Right atrium auricular region (tissue), 2 donors: ENCODE data around the gene KIF17. TPM values are rescaled to one million over a fixed set of nuclear protein-coding genes. Genes with fewer than 3 reads are reported as not detected.

ENCODE experiments used
- DNase-seq: peaks from one replicate; pipeline ENCODE4 v3.0.0-alpha.2; 2019; ENCODE audit warnings: low spot score
- H3K27ac ChIP-seq, 2 donors: fragments of 200-600 bp; sonication (generic); 1 replicate in 1 of 2; 2 replicates in 1 of 2; pipeline ENCODE4 v1.5.1; 2016 to 2019
- H3K27me3 ChIP-seq, 2 donors: fragments of 200-600 bp; sonication (generic); one replicate each; pipeline versions ENCODE4 v1.5.1 to v1.6.0; 2017 to 2019
- H3K36me3 ChIP-seq: fragments of 200-600 bp; sonication (generic); one replicate; pipeline ENCODE4 v1.5.1; 2016
- H3K4me1 ChIP-seq, 2 donors: fragments of 200-600 bp; sonication (generic); one replicate each; pipeline versions ENCODE4 v1.5.1 to v1.6.0; 2017 to 2019
- H3K4me3 ChIP-seq, 2 donors: fragments of 200-600 bp; sonication (generic); 1 replicate in 1 of 2; 2 replicates in 1 of 2; pipeline ENCODE4 v1.5.1; 2017 to 2019; ENCODE audit warnings: mild to moderate bottlenecking in 1 of 2, moderate library complexity in 1 of 2
- H3K9me3 ChIP-seq, 2 donors: fragments of 200-600 bp; sonication (generic); one replicate each; pipeline ENCODE4 v1.5.1; 2019
- total RNA-seq, 2 donors: library from RNA; depleted of rRNA; stranded (reverse); fragments of >200 nt; gene quantifications; one replicate each; pipeline ENCODE4 v1.1.0, GENCODE V29; 2016
- TF ChIP-seq, protein P1 (sequence below), 2 donors: fragments of 200-600 bp; sonication (generic); IDR thresholded peaks; one replicate each; pipeline ENCODE4 v1.5.1; 2019; ENCODE audit warnings: antibody characterized with exemption in 2 of 2

Gene KIF17
- total RNA-seq, 2 donors from 2014 or later = 2.6 to 6.0 TPM

DNA sequence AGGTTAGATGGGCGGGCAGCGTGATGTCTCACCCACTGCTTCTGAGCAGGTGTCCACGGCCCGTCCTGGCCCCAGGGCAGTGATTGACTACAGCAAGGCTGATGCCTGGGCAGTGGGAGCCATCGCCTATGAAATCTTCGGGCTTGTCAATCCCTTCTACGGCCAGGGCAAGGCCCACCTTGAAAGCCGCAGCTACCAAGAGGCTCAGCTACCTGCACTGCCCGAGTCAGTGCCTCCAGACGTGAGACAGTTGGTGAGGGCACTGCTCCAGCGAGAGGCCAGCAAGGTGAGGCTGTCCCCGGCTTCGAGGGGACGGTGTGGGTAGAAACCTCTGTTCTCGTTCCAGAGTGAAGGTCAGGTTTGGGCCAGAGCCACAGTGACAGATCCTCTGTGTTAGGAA is 68.9 kb downstream of the KIF17 start:
- DNase-seq = no peak
- H3K36me3 ChIP-seq = peaks cover 85% of the 10 kb centered on the region
- TF ChIP-seq, protein P1, sequence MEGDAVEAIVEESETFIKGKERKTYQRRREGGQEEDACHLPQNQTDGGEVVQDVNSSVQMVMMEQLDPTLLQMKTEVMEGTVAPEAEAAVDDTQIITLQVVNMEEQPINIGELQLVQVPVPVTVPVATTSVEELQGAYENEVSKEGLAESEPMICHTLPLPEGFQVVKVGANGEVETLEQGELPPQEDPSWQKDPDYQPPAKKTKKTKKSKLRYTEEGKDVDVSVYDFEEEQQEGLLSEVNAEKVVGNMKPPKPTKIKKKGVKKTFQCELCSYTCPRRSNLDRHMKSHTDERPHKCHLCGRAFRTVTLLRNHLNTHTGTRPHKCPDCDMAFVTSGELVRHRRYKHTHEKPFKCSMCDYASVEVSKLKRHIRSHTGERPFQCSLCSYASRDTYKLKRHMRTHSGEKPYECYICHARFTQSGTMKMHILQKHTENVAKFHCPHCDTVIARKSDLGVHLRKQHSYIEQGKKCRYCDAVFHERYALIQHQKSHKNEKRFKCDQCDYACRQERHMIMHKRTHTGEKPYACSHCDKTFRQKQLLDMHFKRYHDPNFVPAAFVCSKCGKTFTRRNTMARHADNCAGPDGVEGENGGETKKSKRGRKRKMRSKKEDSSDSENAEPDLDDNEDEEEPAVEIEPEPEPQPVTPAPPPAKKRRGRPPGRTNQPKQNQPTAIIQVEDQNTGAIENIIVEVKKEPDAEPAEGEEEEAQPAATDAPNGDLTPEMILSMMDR (IDR thresholded peaks at IDR 0.05) = no peak

DNA sequence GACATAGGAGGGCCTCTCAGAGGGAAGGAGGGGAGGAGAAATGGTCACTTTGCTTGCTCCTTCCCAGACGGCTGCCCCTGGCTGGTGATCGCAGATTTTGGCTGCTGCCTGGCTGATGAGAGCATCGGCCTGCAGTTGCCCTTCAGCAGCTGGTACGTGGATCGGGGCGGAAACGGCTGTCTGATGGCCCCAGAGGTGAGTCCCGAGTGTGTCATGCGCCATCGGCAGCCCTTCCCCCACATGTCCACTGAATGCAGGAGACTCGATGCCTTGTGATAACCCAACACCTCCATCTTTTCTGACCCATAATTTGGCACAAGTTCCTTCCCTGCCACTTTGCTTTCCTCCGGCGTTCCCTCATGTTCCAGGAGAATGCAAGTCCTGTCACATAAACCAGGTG is 69.4 kb downstream of the KIF17 start:
- Histone ChIP-seq H3K4me1 (no peaks in the 10 kb centered on the region), H3K36me3 (peaks cover 83% of the 10 kb centered on the region), H3K9me3 (no peaks in the 10 kb centered on the region), H3K27ac (no peak overlapping the region), H3K27me3 (no peaks in the 10 kb centered on the region), H3K4me3 (no peak overlapping the region)
- TF ChIP-seq, protein P1 (IDR thresholded peaks at IDR 0.05) = no peak
- DNase-seq = no peak

More for the DNA sequence above, 68.9 kb downstream of the KIF17 start:
- no peaks in the 10 kb centered on the region for H3K4me1 ChIP-seq
- no peaks in the 10 kb centered on the region for H3K9me3 ChIP-seq
- H3K27ac ChIP-seq = no peak overlapping the region
- H3K4me3 ChIP-seq = no peak overlapping the region
- H3K27me3 ChIP-seq = no peaks in the 10 kb centered on the region

DNA sequence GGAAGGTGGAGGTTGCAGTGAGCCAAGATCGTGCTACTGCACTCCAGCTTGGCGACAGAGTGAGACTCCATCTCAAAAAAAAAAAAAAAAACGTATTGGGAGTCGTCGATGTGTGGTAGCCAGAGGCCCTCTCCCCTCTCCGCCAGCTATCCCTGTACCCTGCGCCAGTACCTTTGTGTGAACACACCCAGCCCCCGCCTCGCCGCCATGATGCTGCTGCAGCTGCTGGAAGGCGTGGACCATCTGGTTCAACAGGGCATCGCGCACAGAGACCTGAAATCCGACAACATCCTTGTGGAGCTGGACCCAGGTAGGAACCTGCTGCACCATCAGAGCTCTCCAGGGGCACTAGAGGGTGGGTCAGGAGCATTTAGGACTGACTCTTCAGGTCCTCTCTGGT is 72.4 kb downstream of the KIF17 start:
- Histone ChIP-seq H3K9me3 (no peaks in the 10 kb centered on the region), H3K27me3 (no peaks in the 10 kb centered on the region), H3K36me3 (peaks cover 79% of the 10 kb centered on the region), H3K4me1 (no peaks in the 10 kb centered on the region), H3K4me3 (no peak overlapping the region), H3K27ac (no peak overlapping the region)
- TF ChIP-seq, protein P1 (IDR thresholded peaks at IDR 0.05) = no peak
- DNase-seq = no peak

DNA sequence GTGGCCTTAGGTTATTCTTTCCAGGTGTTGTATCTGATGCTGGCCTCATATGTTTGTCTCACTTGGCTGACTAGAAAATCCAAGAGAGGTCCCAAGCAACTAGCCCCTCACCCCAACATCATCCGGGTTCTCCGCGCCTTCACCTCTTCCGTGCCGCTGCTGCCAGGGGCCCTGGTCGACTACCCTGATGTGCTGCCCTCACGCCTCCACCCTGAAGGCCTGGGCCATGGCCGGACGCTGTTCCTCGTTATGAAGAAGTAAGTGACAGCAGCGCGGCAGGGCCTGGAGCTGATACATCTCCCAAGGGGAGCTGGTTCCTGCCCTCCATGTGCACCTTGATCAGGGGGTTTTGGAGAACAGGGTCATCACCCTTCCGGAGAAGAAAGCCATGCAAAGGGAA is 73.4 kb downstream of the KIF17 start:
- peaks cover 76% of the 10 kb centered on the region for H3K36me3 ChIP-seq
- no peaks in the 10 kb centered on the region for H3K4me1 ChIP-seq
- no peak overlapping the region for H3K4me3 ChIP-seq
- no peaks in the 10 kb centered on the region for H3K9me3 ChIP-seq
- TF ChIP-seq, protein P1 (IDR thresholded peaks at IDR 0.05) = no peak
- no peak overlapping the region for H3K27ac ChIP-seq
- DNase-seq = no peak
- no peaks in the 10 kb centered on the region for H3K27me3 ChIP-seq

DNA sequence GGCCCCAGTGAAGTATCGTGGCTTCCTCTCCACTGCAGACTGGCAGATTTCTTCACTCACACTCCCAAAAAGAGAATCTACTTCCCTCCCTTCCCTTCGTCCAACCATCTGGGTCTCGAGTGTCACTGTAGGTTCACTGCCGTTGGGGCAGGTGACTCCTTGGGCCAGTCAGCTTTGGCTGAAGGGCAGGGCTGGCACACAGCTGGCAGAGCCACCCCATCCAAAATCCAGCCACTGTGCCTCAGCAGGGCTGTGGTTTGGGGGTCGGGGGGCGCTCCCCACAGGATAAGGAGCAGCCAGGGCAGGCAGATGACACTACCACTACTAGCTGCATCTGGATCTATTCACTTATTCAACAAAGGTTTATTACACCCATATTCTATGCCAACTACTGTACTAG is 74.7 kb downstream of the KIF17 start:
- no peak overlapping the region for H3K4me3 ChIP-seq
- H3K27me3 ChIP-seq = no peaks in the 10 kb centered on the region
- peaks cover 76% of the 10 kb centered on the region for H3K36me3 ChIP-seq
- TF ChIP-seq, protein P1 (IDR thresholded peaks at IDR 0.05) = no peak
- no peaks in the 10 kb centered on the region for H3K4me1 ChIP-seq
- no peak for DNase-seq
- no peak overlapping the region for H3K27ac ChIP-seq
- H3K9me3 ChIP-seq = no peaks in the 10 kb centered on the region

DNA sequence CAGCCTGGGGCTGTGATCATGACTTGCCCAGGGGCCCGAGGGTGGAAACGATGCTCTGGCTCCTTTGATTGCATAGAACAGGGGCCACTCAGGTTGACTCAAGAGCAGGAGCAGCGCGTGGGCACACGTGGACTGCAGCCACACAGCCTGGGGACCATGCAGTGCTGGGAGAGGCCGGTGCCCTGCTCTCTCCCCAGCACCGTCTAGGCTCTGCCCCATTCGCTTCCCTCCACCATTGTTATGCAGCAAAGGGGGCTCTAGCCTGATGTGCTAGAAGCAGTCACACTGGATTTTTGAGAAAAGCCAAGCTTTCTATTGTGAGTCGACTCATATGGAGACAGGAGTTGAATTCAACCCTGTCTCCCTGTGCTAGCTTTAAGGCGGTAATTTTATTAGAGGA is 75.8 kb downstream of the KIF17 start:
- no peak for DNase-seq
- no peak overlapping the region for H3K4me3 ChIP-seq
- H3K9me3 ChIP-seq = no peaks in the 10 kb centered on the region
- H3K4me1 ChIP-seq = no peaks in the 10 kb centered on the region
- no peaks in the 10 kb centered on the region for H3K27me3 ChIP-seq
- TF ChIP-seq, protein P1 (IDR thresholded peaks at IDR 0.05) = no peak
- H3K27ac ChIP-seq = no peak overlapping the region
- peaks cover 78% of the 10 kb centered on the region for H3K36me3 ChIP-seq
